Measurements from ENCODE around the gene PCDHB9. TPM values are rescaled to one million over a fixed set of nuclear protein-coding genes. Genes with fewer than 3 reads are reported as not detected.

Gene PCDHB9
- total RNA-seq, 1 donor from 2014 or later, result 1.9 TPM

DNA sequence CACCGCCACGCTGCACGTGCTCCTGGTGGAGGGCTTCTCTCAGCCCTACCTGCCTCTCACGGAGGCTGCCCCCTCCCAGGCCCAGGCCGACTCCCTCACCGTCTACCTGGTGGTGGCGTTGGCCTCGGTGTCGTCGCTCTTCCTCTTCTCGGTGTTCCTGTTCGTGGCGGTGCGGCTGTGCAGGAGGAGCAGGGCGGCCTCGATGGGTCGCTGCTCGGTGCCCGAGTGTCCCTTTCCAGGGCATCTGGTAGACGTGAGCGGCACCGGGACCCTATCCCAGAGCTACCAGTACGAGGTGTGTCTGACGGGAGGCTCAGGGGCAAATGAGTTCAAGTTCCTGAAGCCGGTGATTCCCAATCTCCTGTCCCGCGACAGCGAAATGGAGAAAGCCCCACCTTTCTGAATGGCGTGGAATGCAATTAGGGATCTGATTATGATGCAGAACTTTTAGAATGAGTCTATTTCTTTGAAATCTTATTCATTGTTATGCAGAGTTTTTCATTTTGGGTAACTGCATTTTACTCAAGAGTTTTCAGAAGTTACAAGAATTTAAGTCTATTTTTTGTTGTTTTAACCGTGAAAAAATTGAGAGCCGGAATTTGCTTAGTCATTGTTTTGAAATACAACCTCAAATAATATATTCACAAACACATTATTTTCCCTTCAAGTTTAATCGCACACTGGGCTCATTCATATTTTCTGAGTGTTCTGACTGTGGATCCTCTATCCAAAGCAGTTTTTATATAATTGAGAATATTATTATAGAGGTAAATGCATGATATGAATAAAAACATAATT is 49.8 kb downstream of the PCDHB9 start:
- Histone ChIP-seq H3K4me3 (no peak overlapping the region), H3K4me1 (no peaks in the 10 kb centered on the region), H3K27ac (no peak overlapping the region), H3K27me3 (no peaks in the 10 kb centered on the region), H3K9me3 (peaks cover 78 to 99% of the 10 kb centered on the region in 2 donors), H3K36me3 (no peaks in the 10 kb centered on the region)
- intact Hi-C loops (cut with DNase I), result no loop called here
- no peak for DNase-seq (ENCODE audit: low spot score in 2 of 2)
- TF ChIP-seq, protein P1, sequence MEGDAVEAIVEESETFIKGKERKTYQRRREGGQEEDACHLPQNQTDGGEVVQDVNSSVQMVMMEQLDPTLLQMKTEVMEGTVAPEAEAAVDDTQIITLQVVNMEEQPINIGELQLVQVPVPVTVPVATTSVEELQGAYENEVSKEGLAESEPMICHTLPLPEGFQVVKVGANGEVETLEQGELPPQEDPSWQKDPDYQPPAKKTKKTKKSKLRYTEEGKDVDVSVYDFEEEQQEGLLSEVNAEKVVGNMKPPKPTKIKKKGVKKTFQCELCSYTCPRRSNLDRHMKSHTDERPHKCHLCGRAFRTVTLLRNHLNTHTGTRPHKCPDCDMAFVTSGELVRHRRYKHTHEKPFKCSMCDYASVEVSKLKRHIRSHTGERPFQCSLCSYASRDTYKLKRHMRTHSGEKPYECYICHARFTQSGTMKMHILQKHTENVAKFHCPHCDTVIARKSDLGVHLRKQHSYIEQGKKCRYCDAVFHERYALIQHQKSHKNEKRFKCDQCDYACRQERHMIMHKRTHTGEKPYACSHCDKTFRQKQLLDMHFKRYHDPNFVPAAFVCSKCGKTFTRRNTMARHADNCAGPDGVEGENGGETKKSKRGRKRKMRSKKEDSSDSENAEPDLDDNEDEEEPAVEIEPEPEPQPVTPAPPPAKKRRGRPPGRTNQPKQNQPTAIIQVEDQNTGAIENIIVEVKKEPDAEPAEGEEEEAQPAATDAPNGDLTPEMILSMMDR (IDR thresholded peaks at IDR 0.05), result no peak

Other genes starting within 250 kb of the PCDHB9 start
- not detected for gene PCDHAC2, start 220.7 kb upstream of the PCDHB9 start, total RNA-seq
- not detected for gene PCDHB1, start 135.8 kb upstream of the PCDHB9 start, total RNA-seq
- 1.4 TPM for gene PCDHB2, start 92.5 kb upstream of the PCDHB9 start, total RNA-seq
- 1.1 TPM for gene PCDHB3, start 86.7 kb upstream of the PCDHB9 start, total RNA-seq
- gene PCDHB4, start 65.3 kb upstream of the PCDHB9 start, total RNA-seq, result 5.1 TPM
- gene PCDHB5, start 52.0 kb upstream of the PCDHB9 start, total RNA-seq, result 61.8 TPM
- gene PCDHB6, start 37.1 kb upstream of the PCDHB9 start, total RNA-seq, result 1.5 TPM
- gene PCDHB7, start 14.5 kb upstream of the PCDHB9 start, total RNA-seq, result 7.6 TPM
- gene PCDHB8, start 9.4 kb upstream of the PCDHB9 start, total RNA-seq, result 0.11 TPM
- gene PCDHB16, start 4.8 kb upstream of the PCDHB9 start, total RNA-seq, result 18.3 TPM
- 0.21 TPM for gene PCDHB10, start 5.2 kb downstream of the PCDHB9 start, total RNA-seq
- gene PCDHB11, start 12.5 kb downstream of the PCDHB9 start, total RNA-seq, result 7.1 TPM
- gene PCDHB12, start 21.6 kb downstream of the PCDHB9 start, total RNA-seq, result 19.7 TPM
- gene PCDHB13, start 26.8 kb downstream of the PCDHB9 start, total RNA-seq, result 6.7 TPM
- 10.6 TPM for gene PCDHB14, start 36.2 kb downstream of the PCDHB9 start, total RNA-seq
- 2.9 TPM for gene PCDHB15, start 58.2 kb downstream of the PCDHB9 start, total RNA-seq
- gene SLC25A2, start 116.9 kb downstream of the PCDHB9 start, total RNA-seq, result not detected
- 30.1 TPM for gene TAF7, start 133.6 kb downstream of the PCDHB9 start, total RNA-seq
- gene PCDHGA1, start 143.4 kb downstream of the PCDHB9 start, total RNA-seq, result not detected
- 4.9 TPM for gene PCDHGA2, start 151.6 kb downstream of the PCDHB9 start, total RNA-seq
- 9.2 TPM for gene PCDHGA3, start 156.7 kb downstream of the PCDHB9 start, total RNA-seq
- 1.8 TPM for gene PCDHGB1, start 162.9 kb downstream of the PCDHB9 start, total RNA-seq
- gene PCDHGA4, start 167.9 kb downstream of the PCDHB9 start, total RNA-seq, result 4.3 TPM
- gene PCDHGB2, start 172.8 kb downstream of the PCDHB9 start, total RNA-seq, result 12.2 TPM
- gene PCDHGA5, start 177.0 kb downstream of the PCDHB9 start, total RNA-seq, result 4.5 TPM
- 14.4 TPM for gene PCDHGB3, start 183.1 kb downstream of the PCDHB9 start, total RNA-seq
- gene PCDHGA6, start 186.7 kb downstream of the PCDHB9 start, total RNA-seq, result 2.0 TPM
- gene PCDHGA7, start 195.6 kb downstream of the PCDHB9 start, total RNA-seq, result 4.2 TPM
- 3.6 TPM for gene PCDHGB4, start 200.5 kb downstream of the PCDHB9 start, total RNA-seq
- gene PCDHGA8, start 205.5 kb downstream of the PCDHB9 start, total RNA-seq, result 3.2 TPM
- gene PCDHGB5, start 210.8 kb downstream of the PCDHB9 start, total RNA-seq, result 19.6 TPM
- 3.2 TPM for gene PCDHGA9, start 215.6 kb downstream of the PCDHB9 start, total RNA-seq
- gene PCDHGB6, start 220.9 kb downstream of the PCDHB9 start, total RNA-seq, result 3.9 TPM
- 4.4 TPM for gene PCDHGA10, start 225.8 kb downstream of the PCDHB9 start, total RNA-seq
- 10.2 TPM for gene PCDHGB7, start 230.5 kb downstream of the PCDHB9 start, total RNA-seq
- 5.3 TPM for gene PCDHGA11, start 233.9 kb downstream of the PCDHB9 start, total RNA-seq
- 18.5 TPM for gene PCDHGA12, start 243.3 kb downstream of the PCDHB9 start, total RNA-seq

All from ascending aorta (tissue), 2 donors.